GM13976 (cell line): ENCODE measurements around the gene MRPL12.

Experiments used
- DNase-seq: peaks from one replicate; pipeline ENCODE4 v3.0.0; 2012; ENCODE audit warnings: low spot score
- in situ Hi-C: fragments of 300-500 bp; cut with MboI; formaldehyde crosslinking; loops from one replicate; pipeline ENCODE4 v1.12.0; 2022; ENCODE audit warnings: low sequenced_read_pairs, mixed read lengths, inconsistent platforms; ENCODE audit not compliant: unreplicated experiment
- TF ChIP-seq, protein P1 (sequence below): IDR thresholded peaks from 2 replicates; pipeline ENCODE4 v1.5.1; 2012; ENCODE audit warnings: borderline replicate concordance, mild to moderate bottlenecking; ENCODE audit not compliant: insufficient read depth; ENCODE audit errors: extremely low read depth, missing control alignments, control extremely low read depth

MRPL12 gene

GRCh38 chr17:81706232-81706611 lies 3.1 kb downstream of the MRPL12 start:
- TF ChIP-seq, protein P1, sequence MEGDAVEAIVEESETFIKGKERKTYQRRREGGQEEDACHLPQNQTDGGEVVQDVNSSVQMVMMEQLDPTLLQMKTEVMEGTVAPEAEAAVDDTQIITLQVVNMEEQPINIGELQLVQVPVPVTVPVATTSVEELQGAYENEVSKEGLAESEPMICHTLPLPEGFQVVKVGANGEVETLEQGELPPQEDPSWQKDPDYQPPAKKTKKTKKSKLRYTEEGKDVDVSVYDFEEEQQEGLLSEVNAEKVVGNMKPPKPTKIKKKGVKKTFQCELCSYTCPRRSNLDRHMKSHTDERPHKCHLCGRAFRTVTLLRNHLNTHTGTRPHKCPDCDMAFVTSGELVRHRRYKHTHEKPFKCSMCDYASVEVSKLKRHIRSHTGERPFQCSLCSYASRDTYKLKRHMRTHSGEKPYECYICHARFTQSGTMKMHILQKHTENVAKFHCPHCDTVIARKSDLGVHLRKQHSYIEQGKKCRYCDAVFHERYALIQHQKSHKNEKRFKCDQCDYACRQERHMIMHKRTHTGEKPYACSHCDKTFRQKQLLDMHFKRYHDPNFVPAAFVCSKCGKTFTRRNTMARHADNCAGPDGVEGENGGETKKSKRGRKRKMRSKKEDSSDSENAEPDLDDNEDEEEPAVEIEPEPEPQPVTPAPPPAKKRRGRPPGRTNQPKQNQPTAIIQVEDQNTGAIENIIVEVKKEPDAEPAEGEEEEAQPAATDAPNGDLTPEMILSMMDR: no peak
- in situ Hi-C loops: no loop called here
- no peak for DNase-seq

- DNase-seq: no peak
- in situ Hi-C loops: no loop called here
- TF ChIP-seq, protein P1: no peak
Observed at GRCh38 chr17:81706757-81707624, 3.8 kb downstream of the MRPL12 start.

DNA sequence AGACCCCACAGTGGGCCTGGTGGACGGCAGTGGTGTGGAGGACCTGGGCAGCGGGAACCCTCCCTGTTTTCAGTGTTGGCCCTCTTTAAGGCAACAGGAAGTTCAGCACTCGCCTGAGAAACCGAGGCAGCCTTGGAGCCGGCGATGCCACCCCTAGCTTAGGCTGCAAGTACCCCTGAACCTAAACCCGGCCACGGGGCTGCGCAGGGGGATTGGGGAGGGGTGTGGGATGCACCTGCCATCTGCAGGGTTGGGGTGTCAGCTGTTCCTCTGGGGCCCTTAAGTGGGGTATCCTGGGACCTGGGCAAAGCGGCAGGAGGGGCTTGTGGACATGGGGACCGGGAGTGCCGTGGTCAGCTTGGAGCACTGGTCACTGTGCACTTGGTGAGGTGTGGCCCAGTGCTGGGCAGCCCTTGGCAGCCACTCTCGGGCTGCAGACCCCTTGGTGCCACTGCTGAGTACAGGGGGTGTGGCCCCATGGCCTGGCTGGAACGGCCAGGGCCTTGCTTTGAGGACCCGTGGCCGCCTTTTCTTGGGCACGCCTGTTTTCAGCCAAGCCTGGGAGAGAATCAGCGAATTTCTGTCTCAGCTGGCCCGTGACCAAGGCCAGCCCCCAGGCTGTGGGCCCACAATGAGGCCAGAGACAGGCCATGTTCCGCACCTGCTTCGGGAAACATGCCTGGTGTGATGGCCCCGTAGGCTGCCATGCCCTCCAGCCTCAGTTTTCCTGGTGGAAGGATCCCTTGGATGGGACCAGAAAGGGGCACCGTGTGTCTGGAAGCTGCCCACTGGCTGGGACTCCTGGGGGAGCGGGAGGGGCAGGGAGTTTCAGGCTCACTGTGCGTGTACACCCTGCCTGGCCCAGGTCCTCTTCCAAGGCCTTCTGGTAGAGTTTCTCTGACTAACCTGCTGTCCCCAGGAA lies 4.8 kb downstream of the MRPL12 start:
- TF ChIP-seq, protein P1: no peak
- in situ Hi-C loops: no loop called here

GRCh38 chr17:81708739-81709185 lies 5.6 kb downstream of the MRPL12 start:
- TF ChIP-seq, protein P1: no peak
- in situ Hi-C loops: no loop called here
- no peak for DNase-seq

More for the DNA sequence above, 4.8 kb downstream of the MRPL12 start:
- DNase-seq: no peak

DNA sequence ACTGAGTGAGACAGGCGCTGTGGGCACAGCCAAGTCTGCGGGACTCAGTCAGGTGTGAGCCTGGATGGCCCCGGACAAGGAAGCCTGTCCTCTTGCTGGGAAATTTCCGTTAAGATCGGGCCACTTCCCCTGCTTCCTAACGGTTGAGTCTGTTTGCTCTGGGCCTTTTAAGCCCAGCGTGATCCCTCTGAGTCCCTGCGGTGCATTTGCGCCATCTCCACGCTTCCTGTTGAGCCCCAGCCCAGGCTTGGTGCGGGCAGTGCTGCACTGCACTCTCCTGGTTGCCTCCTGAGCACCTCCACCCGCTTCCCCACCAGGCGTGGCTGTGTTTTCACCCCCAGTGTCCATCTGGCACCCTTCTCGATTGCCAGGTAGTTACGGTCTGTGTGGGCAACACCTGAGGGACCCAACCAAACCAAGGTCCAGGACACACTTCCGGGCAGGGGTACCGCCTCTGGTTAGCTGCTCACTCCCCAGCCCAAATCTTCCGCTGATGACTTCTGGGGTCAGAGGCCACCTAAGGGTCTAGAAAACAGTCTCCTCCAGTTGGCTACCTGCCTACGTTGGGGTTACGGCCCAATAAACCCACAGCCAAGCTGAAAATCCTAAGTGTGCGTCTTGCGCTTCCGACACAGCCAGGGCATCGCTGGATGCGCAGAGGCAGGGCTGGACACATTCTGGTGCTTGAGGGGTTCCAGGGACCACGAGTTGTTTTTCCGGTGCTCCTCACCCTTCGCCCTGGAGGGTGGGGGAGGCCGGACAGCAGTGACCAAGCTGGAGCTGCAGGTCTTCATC lies 7.5 kb downstream of the MRPL12 start:
- in situ Hi-C loops: no loop called here
- no peak for DNase-seq
- TF ChIP-seq, protein P1: no peak
